Jurkat, Clone E6-1 (cell line): Measurements from ENCODE around the gene UNC13B.
A peak's percentile ranks its signal among the peaks of the same experiment; 100 is the strongest.

Source experiments
- DNase-seq: peaks from one replicate; pipeline ENCODE4 v3.0.0-alpha.2; 2011; ENCODE audit warnings: low read depth, low spot score
- H3K4me3 ChIP-seq: 2 replicates; pipeline ENCODE4 v1.5.1; 2011; ENCODE audit warnings: mild to moderate bottlenecking, low read length, control low read depth, moderate library complexity

The UNC13B gene

DNA sequence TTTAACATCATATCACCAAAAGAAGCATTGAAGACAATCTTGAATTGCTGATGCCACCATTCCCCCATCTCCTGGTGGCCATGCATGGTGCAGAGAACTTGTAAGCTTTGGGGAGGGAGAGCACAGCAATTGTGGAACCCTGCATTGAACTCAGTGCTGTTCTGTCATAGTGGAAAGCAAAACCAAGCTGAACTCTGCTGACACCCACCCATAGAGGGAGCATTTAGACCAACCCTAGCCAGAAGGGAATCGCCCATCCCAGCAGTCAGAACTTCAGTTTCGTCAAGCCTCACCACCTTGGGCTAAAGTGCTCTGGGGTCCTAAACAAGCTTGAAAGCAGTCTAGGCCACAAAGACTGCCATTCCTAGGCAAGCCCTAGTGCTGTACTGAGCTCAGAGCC, 290.7 kb downstream of the UNC13B start:
- H3K4me3 ChIP-seq, result no peak overlapping the region
- DNase-seq, result peak; percentile 6

DNA sequence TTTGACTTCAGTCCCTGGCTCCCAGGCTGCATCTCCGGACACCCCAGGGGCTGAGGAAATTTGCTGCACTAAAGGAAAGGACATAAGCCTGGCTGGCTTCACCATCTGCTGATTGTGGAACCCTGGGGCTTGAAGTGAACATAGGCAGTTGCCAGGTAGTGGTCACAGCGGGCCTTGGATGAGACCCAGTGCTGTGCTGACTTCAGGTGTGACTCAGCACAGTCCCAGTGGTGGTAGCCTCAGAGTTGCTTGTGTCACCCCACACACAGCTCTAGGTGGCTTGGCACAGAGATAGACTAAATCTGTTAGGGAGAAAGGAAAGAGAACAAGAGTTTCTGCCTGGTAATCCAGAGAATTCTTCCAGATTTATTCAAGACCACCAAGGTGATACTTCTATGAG, 292.0 kb downstream of the UNC13B start:
- DNase-seq, result no peak
- no peak overlapping the region for H3K4me3 ChIP-seq
